ENCODE results near the gene PAFAH1B2.

DNA sequence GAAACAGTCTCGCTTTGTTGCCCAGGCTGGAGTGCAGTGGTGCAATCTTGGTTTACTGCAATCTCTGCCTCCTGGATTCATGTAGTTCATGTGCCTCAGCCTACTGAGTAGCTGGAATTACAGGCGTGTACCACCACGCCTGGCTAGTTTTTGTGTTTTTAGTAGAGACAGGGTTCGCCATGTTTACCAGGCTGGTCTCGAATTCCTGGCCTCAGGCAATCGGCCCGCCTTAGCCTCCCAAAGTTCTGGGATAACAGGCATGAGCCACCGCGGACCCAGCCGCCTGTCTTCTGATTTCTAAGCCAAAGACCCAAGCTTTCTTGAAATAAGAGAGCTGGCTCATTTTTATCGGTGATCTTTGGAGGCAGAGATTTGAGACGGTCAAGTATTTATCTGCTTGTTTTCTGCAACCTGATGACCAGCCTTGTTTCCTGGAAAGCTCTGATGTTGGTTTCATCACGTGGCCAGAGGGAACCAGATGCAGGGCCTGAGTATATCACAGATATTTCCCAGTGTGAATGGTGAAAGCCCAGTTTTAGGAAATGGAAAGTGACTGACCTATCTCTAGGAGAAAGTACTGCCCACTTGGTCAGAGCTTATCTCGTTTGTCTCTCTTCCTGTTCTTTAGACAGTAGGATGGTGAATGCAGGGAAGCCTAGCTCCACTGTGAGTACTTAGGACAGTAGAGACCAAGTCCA is 28.8 kb downstream of the PAFAH1B2 start:
- TF ChIP-seq POLR2A (IDR thresholded peaks at IDR 0.05): no peak
- TF ChIP-seq, protein P1, sequence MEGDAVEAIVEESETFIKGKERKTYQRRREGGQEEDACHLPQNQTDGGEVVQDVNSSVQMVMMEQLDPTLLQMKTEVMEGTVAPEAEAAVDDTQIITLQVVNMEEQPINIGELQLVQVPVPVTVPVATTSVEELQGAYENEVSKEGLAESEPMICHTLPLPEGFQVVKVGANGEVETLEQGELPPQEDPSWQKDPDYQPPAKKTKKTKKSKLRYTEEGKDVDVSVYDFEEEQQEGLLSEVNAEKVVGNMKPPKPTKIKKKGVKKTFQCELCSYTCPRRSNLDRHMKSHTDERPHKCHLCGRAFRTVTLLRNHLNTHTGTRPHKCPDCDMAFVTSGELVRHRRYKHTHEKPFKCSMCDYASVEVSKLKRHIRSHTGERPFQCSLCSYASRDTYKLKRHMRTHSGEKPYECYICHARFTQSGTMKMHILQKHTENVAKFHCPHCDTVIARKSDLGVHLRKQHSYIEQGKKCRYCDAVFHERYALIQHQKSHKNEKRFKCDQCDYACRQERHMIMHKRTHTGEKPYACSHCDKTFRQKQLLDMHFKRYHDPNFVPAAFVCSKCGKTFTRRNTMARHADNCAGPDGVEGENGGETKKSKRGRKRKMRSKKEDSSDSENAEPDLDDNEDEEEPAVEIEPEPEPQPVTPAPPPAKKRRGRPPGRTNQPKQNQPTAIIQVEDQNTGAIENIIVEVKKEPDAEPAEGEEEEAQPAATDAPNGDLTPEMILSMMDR (IDR thresholded peaks at IDR 0.05 in 8 of 11, conservative IDR thresholded peaks at IDR 0.05 in 3 of 11): no peak
